CD4-positive, alpha-beta T cell treated with Interleukin-21 for 1 hour (primary cell): ENCODE results near the gene IQCH.
"Not testable (repeated sequence)": the region's sequence is repeated elsewhere in the genome, so short reads cannot be mapped to it uniquely, and the experiment has no call there.

Experiments
- DNase-seq: peaks from one replicate; pipeline ENCODE4 v3.0.0-alpha.2; 2020

The IQCH gene

GRCh38 chr15:67248011-67248505, 6.5 kb upstream of the IQCH start:
- no peak for DNase-seq

DNA sequence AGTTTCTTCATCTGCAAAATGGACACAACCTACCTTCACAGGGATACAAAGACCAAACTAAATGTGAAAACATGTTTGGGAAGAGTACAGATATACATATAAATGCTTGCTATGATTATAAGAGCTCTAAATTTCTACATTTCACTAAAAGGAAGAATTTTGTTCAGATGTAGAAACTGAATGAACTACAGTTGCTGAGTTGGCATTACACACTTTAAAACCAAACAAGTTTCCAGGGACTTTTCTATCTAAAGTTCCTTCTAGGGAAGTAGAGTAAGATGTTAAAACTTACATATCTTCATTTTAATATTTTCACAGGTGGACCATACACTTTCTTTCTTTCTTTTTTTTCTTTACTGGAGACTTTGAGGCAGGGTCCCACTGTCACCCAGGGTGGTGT, 4.8 kb upstream of the IQCH start:
- no peak for DNase-seq

GRCh38 chr15:67251318-67251717, 3.3 kb upstream of the IQCH start:
- no peak for DNase-seq

- DNase-seq = no peak
Measured at GRCh38 chr15:67253101-67253500, 1.5 kb upstream of the IQCH start.

- no peak for DNase-seq
Measured at GRCh38 chr15:67253549-67254237, 893 bp upstream of the IQCH start.

DNA sequence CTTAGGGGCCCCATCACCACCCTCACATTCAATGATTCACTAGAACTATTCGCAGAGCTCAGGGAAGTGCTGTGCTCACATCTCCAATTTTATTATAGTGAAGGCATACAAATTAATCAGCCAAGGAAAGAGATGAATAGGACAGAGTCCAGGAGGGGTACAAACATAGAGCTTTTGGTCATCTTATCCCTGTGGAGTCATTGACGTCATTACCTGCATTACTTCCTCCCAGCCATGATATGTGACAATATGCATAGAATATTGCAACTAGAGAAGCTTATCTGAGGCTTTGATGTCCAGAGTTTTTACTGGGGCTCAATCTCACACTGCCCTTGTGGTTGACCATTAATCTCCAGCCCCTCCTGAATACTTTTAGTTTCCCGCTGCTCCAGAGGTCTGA, 1.5 kb downstream of the IQCH start:
- DNase-seq = no peak

- not testable (repeated sequence) for DNase-seq
Measured at GRCh38 chr15:67258412-67258811, 3.8 kb downstream of the IQCH start.

- no peak for DNase-seq
Measured at GRCh38 chr15:67259379-67259778, 4.8 kb downstream of the IQCH start.

- DNase-seq = no peak
Measured at GRCh38 chr15:67259806-67260205, 5.2 kb downstream of the IQCH start.

DNA sequence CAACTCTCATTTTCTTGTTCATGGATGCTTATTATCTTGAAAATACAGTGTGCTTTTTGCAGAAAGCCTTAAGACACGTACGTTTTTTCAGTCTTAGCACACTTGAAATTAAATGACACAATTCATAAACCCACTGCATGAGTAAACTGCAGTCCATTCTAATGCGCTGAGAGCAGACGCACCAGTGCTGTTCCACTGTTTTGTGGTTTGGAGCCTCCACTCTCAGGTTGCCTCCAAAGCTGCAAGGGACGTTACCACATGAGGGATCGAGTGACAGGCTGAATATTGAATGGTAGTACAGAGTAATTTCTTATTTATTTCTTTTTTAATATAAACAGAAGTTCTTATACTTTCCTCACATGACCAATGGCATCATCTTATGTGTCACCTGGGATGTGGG, 12.3 kb downstream of the IQCH start:
- DNase-seq = no peak

- no peak for DNase-seq
Measured at GRCh38 chr15:67267440-67267839, 12.9 kb downstream of the IQCH start.

- DNase-seq = no peak
Measured at GRCh38 chr15:67267951-67268941, 13.7 kb downstream of the IQCH start.

- no peak for DNase-seq
Measured at GRCh38 chr15:67274236-67274635, 19.6 kb downstream of the IQCH start.

DNA sequence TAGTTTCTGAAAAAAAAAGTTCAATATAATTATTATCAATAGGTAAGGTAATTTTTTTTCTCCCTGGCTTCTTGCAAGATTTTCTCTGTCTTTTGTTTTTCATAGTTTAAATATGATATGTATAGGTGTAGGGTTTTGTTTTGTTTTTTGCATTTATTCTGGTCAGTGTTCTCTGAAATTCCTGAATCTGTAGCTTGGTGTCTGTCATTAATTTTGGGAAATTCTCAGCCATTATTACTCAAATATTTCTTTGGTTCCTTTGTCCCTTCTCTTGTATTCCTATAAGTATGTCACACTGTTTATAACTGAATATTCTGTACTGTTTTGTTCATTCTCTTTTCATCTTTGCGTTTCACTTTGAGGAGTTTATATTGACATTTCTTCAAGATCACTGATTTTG, 22.1 kb downstream of the IQCH start:
- no peak for DNase-seq

- DNase-seq = no peak
Measured at GRCh38 chr15:67280217-67280616, 25.6 kb downstream of the IQCH start.

DNA sequence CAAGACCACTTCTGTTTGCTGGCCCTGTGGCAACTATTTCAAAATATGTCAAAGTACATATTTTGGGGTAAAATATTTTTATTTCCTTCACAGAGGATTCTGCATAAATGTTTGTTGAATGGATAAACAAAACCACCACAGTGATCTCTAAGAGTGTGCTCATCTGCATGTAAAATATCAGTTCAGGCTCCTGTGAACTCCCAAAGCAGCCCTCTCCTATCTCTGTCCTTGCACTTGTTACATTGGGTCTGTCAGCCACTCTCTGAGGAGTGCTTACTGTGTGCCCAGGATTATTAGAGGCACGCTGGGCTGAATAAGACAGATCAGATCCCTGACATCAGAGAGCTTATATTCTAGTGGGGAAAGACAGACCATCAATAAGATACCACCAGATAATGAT, 27.1 kb downstream of the IQCH start:
- DNase-seq = no peak

DNA sequence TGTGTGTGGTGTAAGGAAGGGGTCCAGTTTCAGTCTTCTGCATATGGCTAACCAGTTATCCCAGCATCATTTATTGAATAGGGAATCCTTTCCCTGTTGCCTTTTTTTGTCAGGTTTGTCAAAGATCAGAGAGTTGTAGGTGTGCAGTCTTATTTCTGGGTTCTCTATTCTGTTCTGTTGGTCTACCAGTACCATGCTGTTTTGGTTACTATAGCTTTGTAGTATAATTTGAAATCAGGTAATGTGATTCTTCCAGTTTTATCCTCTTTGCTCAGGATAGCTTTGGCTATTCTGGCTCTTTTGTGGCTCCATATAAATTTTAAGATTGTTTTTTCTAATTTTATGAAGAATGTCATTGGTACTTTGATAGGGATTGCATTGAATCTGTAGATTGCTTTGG, 31.0 kb downstream of the IQCH start:
- DNase-seq = not testable (repeated sequence)

DNA sequence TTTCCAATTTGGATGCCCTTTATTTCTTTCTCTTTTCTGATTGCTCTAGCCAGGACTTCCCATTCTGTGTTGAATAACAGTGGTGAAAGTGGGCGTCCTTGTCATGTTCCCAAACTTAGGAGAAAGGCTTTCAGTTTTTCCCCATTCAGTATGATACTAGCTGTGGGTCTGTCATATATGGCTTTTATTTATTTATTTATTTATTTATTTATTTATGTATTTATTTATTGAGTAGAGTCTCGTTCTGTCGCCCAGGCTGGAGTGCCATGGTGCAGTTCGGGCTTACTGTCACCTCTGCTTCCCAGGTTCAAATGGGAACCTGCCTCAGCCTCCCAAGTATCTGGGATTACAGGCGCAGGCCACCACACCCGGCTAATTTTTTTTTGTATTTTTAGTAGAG, 31.8 kb downstream of the IQCH start:
- not testable (repeated sequence) for DNase-seq

- DNase-seq = no peak
Measured at GRCh38 chr15:67290319-67290718, 35.7 kb downstream of the IQCH start.

GRCh38 chr15:67296188-67296587, 41.6 kb downstream of the IQCH start:
- DNase-seq = no peak

DNA sequence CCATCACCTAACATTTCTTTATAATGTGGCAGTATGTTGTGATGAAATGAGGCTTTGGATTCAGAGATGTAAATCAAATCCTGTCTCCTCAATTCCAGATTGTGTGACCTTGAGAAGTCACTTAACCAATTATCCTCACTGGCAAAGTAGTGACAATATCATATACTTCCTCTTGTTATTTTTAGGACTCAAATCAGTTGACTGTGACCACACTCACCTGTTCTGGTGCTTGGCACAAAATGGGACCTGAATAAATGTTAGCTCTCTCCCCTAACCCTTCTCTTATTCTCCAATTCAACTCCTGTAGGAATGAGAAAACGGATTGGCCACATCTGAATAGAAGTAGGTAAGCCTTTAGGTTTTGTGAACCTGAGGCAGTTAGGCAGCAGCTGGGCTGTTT, 42.1 kb downstream of the IQCH start:
- DNase-seq = no peak

- no peak for DNase-seq
Measured at GRCh38 chr15:67300266-67301025, 45.9 kb downstream of the IQCH start.
